HG02973 (cell line): Measurements from ENCODE around the gene BICD1.
"Not testable (repeated sequence)": the region's sequence is repeated elsewhere in the genome, so short reads cannot be mapped to it uniquely, and the experiment has no call there.

Experiments
- ATAC-seq: cut with Tn5 transposase; IDR thresholded peaks from one replicate; pipeline ENCODE4 v1.9.1; 2021; ENCODE audit warnings: moderate library complexity; ENCODE audit not compliant: unreplicated experiment

Gene BICD1

DNA sequence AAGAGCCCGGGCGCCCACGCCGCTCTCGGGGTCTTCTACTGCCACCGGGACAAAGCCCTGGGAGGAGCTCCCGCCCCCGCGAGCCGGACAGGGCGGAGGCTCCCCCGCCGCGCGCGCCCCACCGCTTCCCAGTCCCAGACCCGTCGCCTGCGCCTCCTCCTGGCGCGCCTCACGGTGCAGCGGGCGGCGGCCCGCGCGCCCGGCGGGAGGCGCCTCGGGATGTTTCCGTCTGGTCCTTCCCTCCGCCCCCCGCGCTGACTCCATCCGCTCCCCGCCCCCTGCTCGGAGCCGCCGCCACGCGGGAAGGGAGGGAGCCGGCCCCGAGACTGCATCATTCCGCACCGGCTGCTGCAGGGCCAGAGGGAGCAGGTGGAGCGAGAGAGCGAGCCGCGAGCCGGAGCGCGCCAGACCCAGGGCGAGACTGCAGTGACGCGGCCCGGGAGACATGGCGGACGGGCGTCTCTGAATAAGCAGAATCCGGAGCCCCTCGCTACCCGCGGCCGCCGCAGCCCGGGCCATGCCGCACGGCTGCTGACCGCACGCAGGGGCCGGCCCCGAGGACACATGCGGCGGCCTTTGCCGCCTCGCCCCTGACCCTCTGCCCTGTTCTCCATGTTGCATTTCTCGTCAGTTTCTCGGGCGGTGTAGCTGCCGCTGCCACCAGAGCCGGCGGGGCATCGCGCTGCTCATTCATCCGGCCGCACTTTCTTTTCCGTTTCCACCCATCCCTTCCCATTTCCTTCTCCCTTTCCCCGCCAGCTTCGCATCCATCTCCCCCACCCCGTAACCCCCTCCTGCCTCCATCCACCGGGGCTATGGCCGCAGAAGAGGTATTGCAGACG is at the start of gene BICD1:
TSS of gene BICD1 (plus strand) at position 331 of the 842 bp plus-strand sequence. CDS start at position 816, 485 bp downstream.
- peak; percentile 77 for ATAC-seq

DNA sequence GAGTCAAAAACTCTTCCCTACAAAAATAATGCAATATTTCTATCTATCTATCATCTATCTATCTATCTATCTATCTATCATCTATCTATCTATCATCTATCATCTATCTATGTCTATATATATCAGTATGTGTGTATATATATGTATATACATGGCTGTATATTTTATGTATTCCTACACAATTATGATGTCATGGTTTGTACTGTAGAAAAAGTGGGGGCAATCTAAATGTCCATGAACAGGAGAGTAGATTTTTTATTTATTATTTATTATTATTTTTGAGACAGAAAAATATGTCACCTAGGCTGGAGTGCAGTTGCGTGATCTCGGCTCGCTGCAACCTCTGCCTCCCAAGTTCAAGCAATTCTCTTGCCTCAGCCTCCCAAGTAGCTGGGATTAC is 45.6 kb upstream of the BICD1 start:
- no peak for ATAC-seq

DNA sequence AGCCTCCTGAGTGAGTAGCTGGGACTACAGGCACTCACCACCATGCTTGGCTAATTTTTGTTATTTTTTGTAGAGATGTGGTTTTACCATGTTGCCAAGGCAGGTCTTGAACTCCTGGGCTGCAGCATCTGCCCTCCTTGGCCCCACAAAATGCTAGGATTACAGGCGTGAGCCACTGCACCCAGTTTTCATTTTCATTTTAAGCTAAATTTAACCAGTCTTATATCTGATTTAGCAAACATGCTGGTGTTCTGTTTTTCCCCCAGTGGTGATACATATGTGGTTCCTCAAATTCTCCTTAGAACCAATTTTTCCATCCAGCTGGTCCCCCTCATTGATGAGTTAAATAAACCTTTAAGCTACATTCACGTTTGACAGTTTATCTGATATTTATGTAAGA is 43.8 kb upstream of the BICD1 start:
- ATAC-seq: no peak

DNA sequence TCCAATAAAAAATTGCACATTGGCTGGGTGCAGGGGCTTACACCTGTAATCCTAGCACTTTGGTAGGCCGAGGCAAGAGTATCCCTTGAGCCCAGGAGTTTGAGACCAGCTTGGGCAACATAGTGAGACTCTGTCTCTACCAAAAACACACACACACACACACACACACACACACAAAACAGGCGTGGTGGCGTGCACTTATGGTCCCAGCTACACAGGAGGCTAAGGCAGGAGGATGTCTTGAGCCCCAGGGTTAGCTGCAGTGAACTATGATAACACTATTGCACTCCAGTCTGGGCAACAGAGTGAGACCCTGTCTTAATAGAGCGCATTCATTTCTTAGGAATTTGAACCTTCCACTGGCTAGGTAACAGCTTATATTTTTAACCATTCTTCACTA is 42.9 kb upstream of the BICD1 start:
- ATAC-seq: no peak

DNA sequence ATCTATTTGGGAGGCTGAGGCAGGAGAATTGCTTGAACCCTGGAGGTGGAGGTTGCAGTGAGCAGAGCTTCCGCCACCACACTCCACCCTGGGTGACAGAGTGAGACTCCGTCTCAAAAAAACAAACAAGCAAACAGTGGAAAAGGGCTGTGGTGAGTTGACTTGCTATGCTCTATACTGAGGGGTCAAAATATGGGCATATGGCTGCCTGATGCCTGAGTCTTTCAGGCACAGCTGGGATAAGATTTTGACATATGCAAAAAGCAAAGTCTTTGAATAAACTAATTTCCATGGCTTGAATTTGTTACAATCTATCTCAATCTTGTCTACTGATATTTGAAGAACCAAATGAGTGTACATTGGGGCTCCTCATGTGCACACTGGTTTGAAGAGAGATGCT is 40.4 kb upstream of the BICD1 start:
- ATAC-seq: no peak

DNA sequence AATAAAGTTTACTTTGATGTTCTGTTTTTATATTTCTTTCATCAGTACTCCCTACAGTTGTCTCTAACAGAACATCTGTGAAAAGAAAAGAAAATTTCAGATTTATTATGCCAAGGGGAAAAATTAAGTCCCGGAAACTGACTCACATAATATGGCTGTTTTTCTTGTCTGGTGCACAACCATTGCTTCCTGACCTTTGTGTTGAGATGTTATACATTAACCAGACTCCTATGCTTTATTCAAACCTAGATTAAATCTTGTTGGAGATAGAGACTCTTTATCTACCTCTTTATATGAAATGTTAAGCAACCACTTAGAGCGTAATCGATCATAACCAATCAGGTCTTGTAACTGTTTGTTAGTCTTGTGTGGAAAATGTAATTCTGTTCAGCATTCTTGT is 37.6 kb upstream of the BICD1 start:
- no peak for ATAC-seq

DNA sequence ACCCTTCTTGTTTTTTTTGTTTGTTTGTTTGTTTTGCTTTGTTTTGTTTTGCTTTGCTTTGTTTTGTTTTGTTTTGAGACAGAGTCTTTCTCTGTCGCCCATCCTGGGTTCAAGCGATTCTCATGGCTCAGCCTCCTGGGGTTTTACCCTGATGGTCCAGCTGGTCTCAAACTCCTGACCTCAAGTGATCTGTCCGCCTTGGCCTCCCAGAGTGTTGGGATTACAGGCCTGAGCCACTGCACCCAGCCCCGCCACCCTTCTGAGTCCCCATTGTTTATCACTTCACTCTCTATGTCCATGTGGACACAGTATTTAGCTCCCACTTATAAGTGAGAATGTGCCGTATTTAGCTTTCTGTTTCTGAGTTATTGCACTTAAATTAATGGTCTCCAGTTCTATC is 36.9 kb upstream of the BICD1 start:
- ATAC-seq: no peak

DNA sequence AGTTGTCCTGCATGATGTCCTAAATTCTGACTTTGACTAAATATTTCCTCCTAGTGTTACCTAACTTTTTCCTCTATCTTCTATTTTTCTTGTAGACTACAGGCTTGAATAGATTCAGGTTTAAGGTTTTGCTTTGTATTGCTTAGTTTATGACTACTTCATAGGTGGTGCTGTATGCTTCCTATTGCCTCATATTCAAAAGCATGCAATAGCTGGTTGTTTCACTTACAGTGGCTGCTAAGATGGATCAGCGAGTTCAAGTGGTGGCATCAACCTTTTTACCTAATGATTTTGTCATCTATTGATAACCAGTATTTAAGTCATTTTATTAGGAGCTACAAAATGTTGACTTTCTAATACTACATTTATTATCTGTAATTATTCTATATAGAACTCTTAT is 36.3 kb upstream of the BICD1 start:
- no peak for ATAC-seq

DNA sequence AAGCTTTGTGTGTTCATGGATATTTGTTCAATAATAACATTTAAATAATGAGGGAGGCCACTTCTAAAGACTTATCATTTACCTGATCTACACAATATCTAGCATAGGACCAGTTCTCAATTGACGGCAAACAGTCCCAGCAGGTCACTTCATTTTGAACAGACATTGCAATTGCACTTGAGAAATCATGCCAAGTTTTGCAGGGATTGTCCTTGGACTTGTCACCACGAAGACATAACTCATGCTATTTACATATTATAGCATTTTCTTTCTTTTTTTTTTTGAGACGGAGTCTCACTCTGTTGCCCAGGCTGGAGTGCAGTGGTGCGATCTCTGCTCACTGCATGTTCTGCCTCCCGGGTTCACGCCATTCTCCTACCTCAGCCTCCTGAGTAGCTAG is 34.5 kb upstream of the BICD1 start:
- ATAC-seq: no peak

DNA sequence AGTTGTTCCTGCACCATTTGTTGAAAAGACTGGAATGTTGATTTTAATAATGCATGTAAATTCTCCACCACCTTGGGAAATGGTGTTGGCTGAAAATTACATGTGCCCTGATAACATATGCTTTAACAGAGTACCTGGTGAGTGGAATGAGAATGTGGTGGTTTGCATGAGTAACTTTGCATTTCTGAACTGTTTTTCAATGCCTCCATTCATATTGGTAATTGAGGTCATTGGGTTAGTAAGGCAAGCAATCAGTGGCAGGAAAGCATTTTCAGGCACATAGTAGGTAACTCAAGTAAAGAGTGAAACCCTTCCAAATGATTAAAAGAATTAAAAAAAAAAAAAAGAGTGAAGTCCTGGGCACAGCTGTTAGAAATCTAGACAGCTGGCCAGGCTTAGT is 32.2 kb upstream of the BICD1 start:
- ATAC-seq: no peak

DNA sequence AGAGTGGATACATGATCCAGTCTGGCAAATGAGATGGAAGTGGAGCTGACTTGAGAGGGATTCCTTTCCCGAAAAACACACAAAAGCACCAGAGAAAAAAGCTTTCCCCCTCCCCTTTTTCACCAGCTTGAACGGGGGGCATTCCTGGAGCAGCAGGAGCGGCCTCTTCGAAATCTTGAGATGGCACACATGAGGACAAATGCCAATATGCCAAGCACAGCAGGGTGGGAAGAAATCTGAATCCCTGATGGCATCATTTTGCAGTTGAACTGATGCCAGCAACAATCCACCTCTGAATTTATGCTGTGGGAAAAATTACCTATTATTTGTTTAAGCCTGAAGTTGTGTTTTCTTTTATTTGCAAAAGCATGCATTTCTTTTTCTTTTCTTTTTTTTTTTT is 29.7 kb upstream of the BICD1 start:
- ATAC-seq: no peak

DNA sequence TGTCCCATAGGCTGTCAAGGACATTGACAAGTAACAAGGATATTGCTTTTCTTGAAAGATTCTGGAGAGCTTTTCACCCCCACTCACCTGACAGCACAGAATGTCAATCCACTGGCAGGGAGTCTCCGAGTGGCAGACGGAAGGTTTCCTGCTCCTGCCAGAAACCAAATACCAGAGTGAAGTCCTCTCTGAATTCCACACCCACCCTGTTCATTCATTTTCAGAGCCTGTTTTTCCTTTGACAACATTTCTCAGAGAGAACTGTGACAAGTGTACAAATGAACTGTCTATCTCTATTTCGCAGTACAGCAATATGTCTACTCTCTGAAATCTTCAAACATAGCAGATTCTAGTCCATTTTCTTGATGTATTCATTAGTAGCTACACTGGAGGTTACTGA is 26.2 kb upstream of the BICD1 start:
- ATAC-seq: no peak

DNA sequence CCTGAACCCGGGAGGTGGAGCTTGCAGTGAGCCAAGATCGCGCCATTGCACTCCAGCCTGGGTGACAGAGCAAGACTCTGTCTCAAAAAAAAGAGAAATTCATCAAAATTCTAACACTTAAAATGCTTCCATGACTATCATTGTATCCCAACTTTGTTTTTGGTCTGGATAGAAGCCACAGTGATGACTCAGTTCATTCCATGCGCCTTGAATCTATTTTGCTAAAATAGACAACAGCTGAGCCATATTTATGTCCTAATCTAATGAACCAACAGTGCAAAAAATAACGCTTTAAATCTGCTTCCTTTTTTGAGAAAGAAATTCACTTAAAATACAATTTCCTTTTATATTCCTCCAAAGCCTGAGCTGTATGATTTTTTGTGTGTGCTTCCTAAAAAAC is 23.2 kb upstream of the BICD1 start:
- ATAC-seq: no peak

DNA sequence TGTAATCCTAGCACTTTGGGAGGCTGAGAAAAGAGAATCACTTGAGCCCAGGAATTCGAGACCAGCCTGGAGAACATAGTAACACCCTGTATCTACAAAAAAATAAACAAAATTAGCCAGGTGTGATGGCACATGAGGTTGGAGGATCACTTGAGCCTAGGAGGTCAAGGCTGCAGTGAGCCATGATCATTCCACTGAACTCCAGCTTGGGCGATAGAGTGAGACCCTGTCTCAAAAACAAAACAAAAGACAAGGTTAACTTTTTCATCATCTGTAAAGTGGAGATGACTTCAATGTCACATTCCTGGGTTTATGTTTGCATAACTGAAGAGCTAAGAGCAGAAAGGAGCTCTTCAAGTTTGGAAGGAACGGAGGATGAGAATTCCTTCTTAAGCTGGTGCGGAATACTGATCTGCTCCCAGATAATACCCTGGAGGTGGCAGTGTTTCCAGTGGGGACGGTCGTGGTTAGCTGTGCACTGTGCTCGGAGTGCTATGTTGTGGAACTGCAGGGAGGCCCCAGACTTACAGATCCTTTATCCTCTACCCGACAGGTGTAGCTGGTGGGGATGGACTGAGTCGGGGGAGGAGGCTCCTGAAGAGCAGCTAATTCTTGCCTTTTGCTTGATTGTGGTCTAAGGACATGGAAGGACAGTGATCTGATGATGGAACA is 22.5 kb upstream of the BICD1 start:
- no peak for ATAC-seq

DNA sequence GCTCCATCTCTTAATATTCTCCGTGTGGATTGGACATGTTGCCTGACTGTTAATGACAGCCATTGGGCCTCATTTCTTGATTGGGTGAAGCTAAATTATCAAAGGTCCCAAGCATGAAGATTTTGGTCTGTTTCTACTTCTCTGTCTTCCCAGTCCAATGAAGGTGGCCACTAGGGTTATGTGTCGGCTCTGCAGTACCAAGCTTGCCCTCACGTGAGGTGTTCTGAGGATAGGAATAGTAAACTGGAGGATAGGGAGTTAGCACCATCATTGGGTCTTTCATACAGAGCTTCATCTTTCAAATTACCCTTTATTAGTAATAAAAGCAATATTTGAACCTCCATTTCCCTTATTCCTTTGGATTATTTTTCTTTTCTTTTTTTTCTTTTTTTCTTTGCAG is 21.9 kb upstream of the BICD1 start:
- ATAC-seq: no peak

DNA sequence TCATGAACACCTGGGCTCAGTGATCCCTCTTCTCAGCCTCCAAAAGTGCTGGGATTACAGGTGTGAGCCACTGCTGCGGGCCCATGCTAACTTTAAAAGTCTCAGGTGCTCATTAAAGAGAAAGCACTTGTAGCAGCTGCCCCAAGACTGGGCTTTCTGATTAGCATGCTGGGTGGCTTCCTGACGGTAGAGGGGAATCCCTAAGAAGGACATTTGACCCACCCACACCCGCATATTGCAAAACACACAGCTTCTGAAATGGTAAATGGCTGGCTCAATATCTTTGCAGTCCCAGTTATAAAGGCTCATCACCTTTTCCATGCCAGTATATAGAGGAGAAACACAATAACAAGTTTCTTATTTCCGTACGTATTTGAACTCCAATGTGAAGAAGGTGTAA is 19.3 kb upstream of the BICD1 start:
- ATAC-seq: no peak

DNA sequence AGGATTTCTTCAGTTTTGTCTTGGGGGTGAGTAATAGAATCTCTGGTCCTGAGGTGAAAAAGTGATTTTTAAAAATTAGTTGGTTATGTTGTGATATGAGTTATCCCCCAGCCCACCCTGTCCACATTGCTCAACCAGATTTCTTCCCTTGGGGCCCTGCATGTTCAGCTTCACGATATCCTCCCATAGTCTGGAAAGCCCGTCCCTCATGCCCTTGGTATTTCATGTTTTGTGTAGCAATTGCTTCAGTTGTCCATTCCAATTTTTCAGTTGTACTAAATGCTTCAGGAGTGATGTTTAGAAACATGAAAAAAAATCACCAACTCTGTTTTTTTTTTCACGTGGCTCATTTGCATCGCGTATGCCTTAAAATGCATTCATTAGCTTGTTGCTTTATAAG is 17.5 kb upstream of the BICD1 start:
- no peak for ATAC-seq

DNA sequence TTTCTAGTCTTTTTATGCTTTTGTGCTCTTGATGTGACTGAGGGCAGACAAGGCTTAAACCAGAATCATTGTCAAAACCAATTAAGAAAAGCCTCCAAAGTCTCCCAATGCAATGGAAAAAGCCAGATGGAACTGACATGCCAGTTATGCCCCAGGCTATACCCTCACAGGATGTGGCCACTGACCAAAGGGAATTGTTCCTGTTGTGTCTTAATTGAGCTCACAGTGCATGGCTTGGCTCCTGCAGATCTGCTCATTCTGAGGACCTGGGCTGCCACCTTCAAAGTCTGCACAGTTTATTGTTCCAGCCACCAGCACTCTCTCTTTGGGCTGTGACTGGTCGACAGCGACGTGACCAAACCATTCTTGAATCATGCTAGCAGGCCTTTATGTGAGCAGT is 17.1 kb upstream of the BICD1 start:
- ATAC-seq: no peak

DNA sequence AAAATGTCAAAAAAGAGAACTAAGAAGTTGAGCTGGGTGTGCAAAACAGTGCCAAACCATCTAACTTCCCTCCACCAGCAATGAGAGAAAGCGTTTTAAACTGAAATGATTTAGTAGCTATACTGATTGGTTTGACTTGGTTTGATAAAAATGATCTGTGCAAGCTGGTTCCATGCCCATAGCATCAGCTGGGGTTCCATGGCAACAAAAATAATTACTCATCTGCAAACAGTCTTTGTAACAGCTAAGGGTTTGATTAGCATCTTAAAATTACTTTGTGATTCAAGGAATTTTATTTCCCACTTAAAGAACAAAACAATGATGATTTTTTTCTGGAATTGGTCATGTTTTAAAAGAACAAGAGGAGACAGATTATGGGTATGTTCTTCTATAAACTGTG is 15.0 kb upstream of the BICD1 start:
- ATAC-seq: no peak

DNA sequence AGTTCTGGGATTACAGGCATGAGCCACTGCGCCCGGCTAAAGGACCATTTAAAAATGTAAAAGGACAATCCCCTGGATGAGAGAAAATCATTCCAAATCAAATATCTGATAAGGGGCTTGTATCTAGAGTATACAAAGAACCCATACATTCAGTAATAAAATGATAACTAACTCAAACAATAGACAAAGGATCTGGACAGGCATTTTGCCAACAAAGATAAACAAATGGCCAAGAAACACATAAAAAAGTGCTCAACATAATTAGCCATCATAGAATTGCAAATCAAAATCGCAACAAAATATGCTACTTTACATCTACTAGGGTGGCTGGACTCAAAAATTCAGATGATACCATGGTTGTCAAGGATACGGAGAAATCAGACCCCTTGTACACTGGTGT is 8.5 kb upstream of the BICD1 start:
- no peak for ATAC-seq

DNA sequence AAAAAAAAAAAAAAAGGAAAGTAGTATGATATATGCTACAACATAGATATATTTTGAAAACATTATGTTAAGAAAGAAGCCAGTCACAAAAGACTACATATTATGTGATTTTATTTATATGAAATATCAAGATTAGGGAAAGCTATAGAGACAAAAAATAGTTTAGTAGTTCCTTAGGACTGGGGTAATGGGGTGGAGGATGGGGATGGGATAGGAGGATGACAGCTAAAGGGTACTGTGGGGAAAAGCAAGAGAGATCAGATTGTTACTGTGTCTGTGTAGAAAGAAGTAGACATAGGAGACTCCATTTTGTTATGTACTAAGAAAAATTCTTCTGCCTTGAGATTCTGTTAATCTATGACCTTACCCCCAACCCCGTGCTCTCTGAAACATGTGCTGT is 7.4 kb upstream of the BICD1 start:
- ATAC-seq: not testable (repeated sequence)

DNA sequence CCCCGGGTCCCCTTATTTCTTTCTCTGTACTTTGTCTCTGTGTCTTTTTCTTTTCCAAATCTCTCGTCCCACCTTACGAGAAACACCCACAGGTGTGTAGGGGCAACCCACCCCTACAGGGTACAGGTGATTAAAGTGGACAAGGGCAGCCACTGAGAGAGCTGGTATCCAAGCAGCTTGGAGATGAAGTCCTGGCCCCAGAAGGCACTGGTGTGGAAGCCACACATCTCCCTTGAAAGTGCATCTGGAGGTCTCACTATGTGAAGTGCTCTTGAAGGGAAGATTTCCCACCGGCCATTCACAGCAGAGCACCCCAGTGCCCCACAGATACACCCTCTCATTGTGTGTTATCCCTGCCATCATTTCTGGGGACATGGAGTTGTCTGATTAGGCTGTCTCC is 6.3 kb upstream of the BICD1 start:
- ATAC-seq: no peak

DNA sequence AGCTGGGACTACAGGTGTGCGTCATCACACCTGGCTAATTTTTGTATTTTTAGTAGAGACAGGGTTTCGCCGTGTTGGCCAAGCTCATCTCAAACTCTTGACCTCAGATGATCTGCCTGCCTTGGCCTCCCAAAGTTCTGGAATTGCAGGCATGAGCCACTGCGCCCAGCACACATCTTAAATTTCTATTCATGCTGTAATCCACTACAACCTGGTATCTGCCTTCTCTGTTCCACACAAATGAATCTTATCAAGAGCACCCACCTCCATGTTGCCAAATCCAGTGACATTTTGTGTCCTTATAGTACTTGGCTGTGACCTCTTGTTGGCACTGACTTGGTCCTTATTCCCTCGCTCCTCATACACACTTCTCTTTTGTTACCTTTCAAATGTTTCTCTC is 5.8 kb upstream of the BICD1 start:
- no peak for ATAC-seq
